NT2/D1 (cell line): ENCODE results near the gene RAB3IL1.

ENCODE experiments used
- DNase-seq: peaks from one replicate; pipeline ENCODE4 v3.0.0-alpha.2; 2011; ENCODE audit warnings: low read depth, low spot score
- H3K27me3 ChIP-seq: 2 replicates; pipeline ENCODE4 v1.6.0; 2011; ENCODE audit warnings: mild to moderate bottlenecking; ENCODE audit not compliant: insufficient read length, insufficient read depth
- H3K36me3 ChIP-seq: 2 replicates; pipeline ENCODE4 v1.6.1; 2011; ENCODE audit warnings: mild to moderate bottlenecking, low read length, mixed read lengths; ENCODE audit not compliant: insufficient read depth, insufficient read length
- H3K4me1 ChIP-seq: 2 replicates; pipeline ENCODE4 v1.5.1; 2011; ENCODE audit not compliant: insufficient read depth, insufficient read length
- H3K4me3 ChIP-seq: 2 replicates; pipeline ENCODE4 v1.5.1; 2011; ENCODE audit warnings: low read depth; ENCODE audit not compliant: insufficient read length
- H3K9ac ChIP-seq: 2 replicates; pipeline ENCODE4 v1.6.0; 2011; ENCODE audit warnings: low read depth; ENCODE audit not compliant: insufficient read length
- H3K9me3 ChIP-seq: 2 replicates; pipeline ENCODE4 v1.5.1; 2011; ENCODE audit warnings: mild to moderate bottlenecking, low read length; ENCODE audit not compliant: insufficient read depth
- SUZ12 ChIP-seq: IDR thresholded peaks from 2 replicates; pipeline ENCODE4 v1.6.1; 2011; ENCODE audit not compliant: insufficient read length, insufficient read depth; ENCODE audit errors: extremely low read depth
- YY1 ChIP-seq: IDR thresholded peaks from 2 replicates; pipeline ENCODE4 v1.6.1; 2011; ENCODE audit not compliant: insufficient read length, insufficient read depth
- ZNF274 ChIP-seq: IDR thresholded peaks from 2 replicates; pipeline ENCODE4 v1.6.1; 2011; ENCODE audit warnings: mild to moderate bottlenecking, low read depth, low read length

The RAB3IL1 gene

GRCh38 chr11:61914471-61915171 lies 2.7 kb downstream of the RAB3IL1 start:
- Histone ChIP-seq H3K4me3 (no peak overlapping the region), H3K9me3 (no peaks in the 10 kb centered on the region), H3K27me3 (peaks cover 22% of the 10 kb centered on the region), H3K4me1 (peaks cover 8% of the 10 kb centered on the region), H3K36me3 (no peaks in the 10 kb centered on the region), H3K9ac (no peak overlapping the region)
- DNase-seq = no peak
- TF ChIP-seq YY1 (no peak), ZNF274 (no peak), SUZ12 (no peak)

- no peaks in the 10 kb centered on the region for H3K9me3 ChIP-seq
- no peak for DNase-seq
- H3K36me3 ChIP-seq = no peaks in the 10 kb centered on the region
- no peak overlapping the region for H3K9ac ChIP-seq
- TF ChIP-seq YY1 (no peak), ZNF274 (no peak), SUZ12 (no peak)
- H3K27me3 ChIP-seq = peaks cover 14% of the 10 kb centered on the region
- peaks cover 11% of the 10 kb centered on the region for H3K4me1 ChIP-seq
- no peak overlapping the region for H3K4me3 ChIP-seq
Observed at GRCh38 chr11:61913699-61914395, 3.5 kb downstream of the RAB3IL1 start.

- H3K9me3 ChIP-seq = no peaks in the 10 kb centered on the region
- no peak overlapping the region for H3K4me3 ChIP-seq
- no peaks in the 10 kb centered on the region for H3K36me3 ChIP-seq
- peaks cover 17% of the 10 kb centered on the region for H3K4me1 ChIP-seq
- H3K27me3 ChIP-seq = peaks cover 7% of the 10 kb centered on the region
- no peak for DNase-seq
- no peak for TF ChIP-seq YY1
- TF ChIP-seq ZNF274 = no peak
- no peak for TF ChIP-seq SUZ12
- H3K9ac ChIP-seq = no peak overlapping the region
Observed at GRCh38 chr11:61912991-61913698, 4.2 kb downstream of the RAB3IL1 start.

GRCh38 chr11:61912530-61912898 lies 4.9 kb downstream of the RAB3IL1 start:
- DNase-seq = no peak
- Histone ChIP-seq H3K36me3 (no peaks in the 10 kb centered on the region), H3K4me3 (no peak overlapping the region), H3K9ac (no peak overlapping the region), H3K4me1 (peaks cover 21% of the 10 kb centered on the region), H3K27me3 (peaks cover under 1% of the 10 kb centered on the region), H3K9me3 (no peaks in the 10 kb centered on the region)
- no peak for TF ChIP-seq ZNF274

- Histone ChIP-seq H3K9me3 (no peaks in the 10 kb centered on the region), H3K27me3 (no peaks in the 10 kb centered on the region), H3K4me1 (peaks cover 21% of the 10 kb centered on the region), H3K36me3 (no peaks in the 10 kb centered on the region), H3K4me3 (no peak overlapping the region), H3K9ac (no peak overlapping the region)
- no peak for TF ChIP-seq ZNF274
- no peak for TF ChIP-seq YY1
- TF ChIP-seq SUZ12 = no peak
- no peak for DNase-seq
Observed at GRCh38 chr11:61911701-61912529, 5.5 kb downstream of the RAB3IL1 start.

- H3K4me1 ChIP-seq = peaks cover 21% of the 10 kb centered on the region
Observed at GRCh38 chr11:61911128-61911700, 6.2 kb downstream of the RAB3IL1 start.

More at GRCh38 chr11:61911128-61911700, 6.2 kb downstream of the RAB3IL1 start:
- no peak for TF ChIP-seq ZNF274
- TF ChIP-seq SUZ12 = no peak
- no peak for TF ChIP-seq YY1
- H3K36me3 ChIP-seq = no peaks in the 10 kb centered on the region
- H3K9me3 ChIP-seq = no peaks in the 10 kb centered on the region
- H3K9ac ChIP-seq = no peak overlapping the region
- no peak overlapping the region for H3K4me3 ChIP-seq
- H3K27me3 ChIP-seq = no peaks in the 10 kb centered on the region
- no peak for DNase-seq
